ENCODE measurements around the gene HEPACAM2. TPM values are rescaled to one million over a fixed set of nuclear protein-coding genes. Genes with fewer than 3 reads are reported as not detected.

HEPACAM2 gene
- total RNA-seq, 1 experiment from 2014 or later = not detected

GRCh38 chr7:93219868-93220267 lies 6.4 kb downstream of the HEPACAM2 start:
- ChIA-PET CTCF (no interaction called here), POLR2A (no interaction called here)
- Mint-ChIP-seq H3K36me3 (no peaks in the 10 kb centered on the region), H3K27ac (no peak overlapping the region), H3K4me3 (no peak overlapping the region), H3K4me1 (no peaks in the 10 kb centered on the region), H3K27me3 (ENCODE audit: low read depth) (peaks cover 4% of the 10 kb centered on the region), H3K9me3 (no peaks in the 10 kb centered on the region)
- ATAC-seq = no peak
- DNase-seq (ENCODE audit: low spot score) = no peak
- TF ChIP-seq, protein P1, sequence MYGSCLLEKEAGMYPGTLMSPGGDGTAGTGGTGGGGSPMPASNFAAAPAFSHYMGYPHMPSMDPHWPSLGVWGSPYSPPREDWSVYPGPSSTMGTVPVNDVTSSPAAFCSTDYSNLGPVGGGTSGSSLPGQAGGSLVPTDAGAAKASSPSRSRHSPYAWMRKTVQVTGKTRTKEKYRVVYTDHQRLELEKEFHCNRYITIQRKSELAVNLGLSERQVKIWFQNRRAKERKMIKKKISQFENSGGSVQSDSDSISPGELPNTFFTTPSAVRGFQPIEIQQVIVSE (CRISPR knock-in tag; IDR thresholded peaks at IDR 0.05; ENCODE audit: borderline replicate concordance) = no peak
- TF ChIP-seq NFYB (CRISPR knock-in tag; conservative IDR thresholded peaks at IDR 0.05; ENCODE audit: low read depth) (no peak), ZBTB21 (CRISPR knock-in tag; IDR thresholded peaks at IDR 0.05; ENCODE audit: borderline replicate concordance) (no peak), ARID4B (CRISPR knock-in tag; IDR thresholded peaks at IDR 0.05; ENCODE audit: borderline replicate concordance) (no peak)

- H3K36me3 Mint-ChIP-seq = no peaks in the 10 kb centered on the region
- no peaks in the 10 kb centered on the region for H3K9me3 Mint-ChIP-seq
- no peak overlapping the region for H3K27ac Mint-ChIP-seq
- no peak overlapping the region for H3K4me3 Mint-ChIP-seq
- CTCF ChIA-PET = no interaction called here
- ATAC-seq = no peak
- no peak for DNase-seq (ENCODE audit: low spot score)
- H3K4me1 Mint-ChIP-seq = no peaks in the 10 kb centered on the region
- POLR2A ChIA-PET = no interaction called here
- peaks cover 10% of the 10 kb centered on the region for H3K27me3 Mint-ChIP-seq (ENCODE audit: low read depth)
- TF ChIP-seq, protein P2, sequence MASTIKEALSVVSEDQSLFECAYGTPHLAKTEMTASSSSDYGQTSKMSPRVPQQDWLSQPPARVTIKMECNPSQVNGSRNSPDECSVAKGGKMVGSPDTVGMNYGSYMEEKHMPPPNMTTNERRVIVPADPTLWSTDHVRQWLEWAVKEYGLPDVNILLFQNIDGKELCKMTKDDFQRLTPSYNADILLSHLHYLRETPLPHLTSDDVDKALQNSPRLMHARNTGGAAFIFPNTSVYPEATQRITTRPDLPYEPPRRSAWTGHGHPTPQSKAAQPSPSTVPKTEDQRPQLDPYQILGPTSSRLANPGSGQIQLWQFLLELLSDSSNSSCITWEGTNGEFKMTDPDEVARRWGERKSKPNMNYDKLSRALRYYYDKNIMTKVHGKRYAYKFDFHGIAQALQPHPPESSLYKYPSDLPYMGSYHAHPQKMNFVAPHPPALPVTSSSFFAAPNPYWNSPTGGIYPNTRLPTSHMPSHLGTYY (CRISPR knock-in tag; IDR thresholded peaks at IDR 0.05) = no peak
- TF ChIP-seq TEAD4 (CRISPR knock-in tag; IDR thresholded peaks at IDR 0.05) (no peak), E2F1 (CRISPR knock-in tag; IDR thresholded peaks at IDR 0.05) (no peak), NR3C1 (CRISPR knock-in tag; conservative IDR thresholded peaks at IDR 0.05; ENCODE audit: low read depth) (no peak), ZNF396 (CRISPR knock-in tag; IDR thresholded peaks at IDR 0.05; ENCODE audit: borderline replicate concordance) (no peak), ZNF121 (CRISPR knock-in tag; IDR thresholded peaks at IDR 0.05) (no peak), MYBL2 (CRISPR knock-in tag; IDR thresholded peaks at IDR 0.05) (no peak)
- TF ChIP-seq, protein P3, sequence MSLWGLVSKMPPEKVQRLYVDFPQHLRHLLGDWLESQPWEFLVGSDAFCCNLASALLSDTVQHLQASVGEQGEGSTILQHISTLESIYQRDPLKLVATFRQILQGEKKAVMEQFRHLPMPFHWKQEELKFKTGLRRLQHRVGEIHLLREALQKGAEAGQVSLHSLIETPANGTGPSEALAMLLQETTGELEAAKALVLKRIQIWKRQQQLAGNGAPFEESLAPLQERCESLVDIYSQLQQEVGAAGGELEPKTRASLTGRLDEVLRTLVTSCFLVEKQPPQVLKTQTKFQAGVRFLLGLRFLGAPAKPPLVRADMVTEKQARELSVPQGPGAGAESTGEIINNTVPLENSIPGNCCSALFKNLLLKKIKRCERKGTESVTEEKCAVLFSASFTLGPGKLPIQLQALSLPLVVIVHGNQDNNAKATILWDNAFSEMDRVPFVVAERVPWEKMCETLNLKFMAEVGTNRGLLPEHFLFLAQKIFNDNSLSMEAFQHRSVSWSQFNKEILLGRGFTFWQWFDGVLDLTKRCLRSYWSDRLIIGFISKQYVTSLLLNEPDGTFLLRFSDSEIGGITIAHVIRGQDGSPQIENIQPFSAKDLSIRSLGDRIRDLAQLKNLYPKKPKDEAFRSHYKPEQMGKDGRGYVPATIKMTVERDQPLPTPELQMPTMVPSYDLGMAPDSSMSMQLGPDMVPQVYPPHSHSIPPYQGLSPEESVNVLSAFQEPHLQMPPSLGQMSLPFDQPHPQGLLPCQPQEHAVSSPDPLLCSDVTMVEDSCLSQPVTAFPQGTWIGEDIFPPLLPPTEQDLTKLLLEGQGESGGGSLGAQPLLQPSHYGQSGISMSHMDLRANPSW (CRISPR knock-in tag; conservative IDR thresholded peaks at IDR 0.05; ENCODE audit: low read depth) = no peak
Observed at GRCh38 chr7:93218997-93219827, 7.1 kb downstream of the HEPACAM2 start.

Measured in WTC11 (cell line).